MCF 10A (cell line): Measurements from ENCODE around the gene NHLRC4. TPM values are rescaled to one million over a fixed set of nuclear protein-coding genes. Genes with fewer than 3 reads are reported as not detected.

Source experiments
- Bru-seq: library from RNA; stranded (reverse); fragments of 400-500 nt; gene quantifications from one replicate; lab custom pipeline; 2021; lab: Mats Ljungman, UMichigan
- BruChase-seq, 2 experiments: library from RNA; stranded (reverse); fragments of 400-500 nt; gene quantifications; one replicate each; lab custom pipeline; 2021; lab: Mats Ljungman, UMichigan
- BruUV-seq: library from RNA; stranded (reverse); fragments of 400-500 nt; replicated peaks from 2 replicates; lab custom pipeline; 2021; lab: Mats Ljungman, UMichigan
- CTCF ChIA-PET: fragments of 300-600 bp; sonication (Branson Sonifier 250); formaldehyde crosslinking; extraction: SDS; loops from one replicate; lab custom pipeline; 2021; ENCODE audit warnings: antibody characterized with exemption, inconsistent platforms; lab: Yijun Ruan, JAX
- POLR2A ChIA-PET: fragments of 300-600, 350-650 bp; sonication (Branson Sonifier 250); formaldehyde crosslinking; extraction: SDS; loops from one replicate; lab custom pipeline; 2020; ENCODE audit warnings: antibody characterized with exemption, inconsistent platforms; lab: Yijun Ruan, JAX
- DNase-seq: peaks from one replicate; pipeline ENCODE4 v3.0.0-alpha.2; 2018; ENCODE audit not compliant: unreplicated experiment
- H3K27ac Mint-ChIP-seq: one replicate; pipeline ENCODE4 v1.8.0; 2022; ENCODE audit warnings: mild to moderate bottlenecking, low read depth, mixed read lengths; ENCODE audit not compliant: unreplicated experiment
- H3K27me3 Mint-ChIP-seq: one replicate; pipeline ENCODE4 v1.8.0; 2022; ENCODE audit warnings: mixed read lengths; ENCODE audit not compliant: insufficient read depth, unreplicated experiment
- H3K36me3 Mint-ChIP-seq: one replicate; pipeline ENCODE4 v1.8.0; 2022; ENCODE audit warnings: mild to moderate bottlenecking, moderate library complexity, mixed read lengths; ENCODE audit not compliant: insufficient read depth, unreplicated experiment
- H3K4me1 Mint-ChIP-seq: one replicate; pipeline ENCODE4 v1.8.0; 2022; ENCODE audit warnings: mixed read lengths; ENCODE audit not compliant: insufficient read depth, unreplicated experiment
- H3K4me3 Mint-ChIP-seq: one replicate; pipeline ENCODE4 v1.8.0; 2022; ENCODE audit warnings: mild to moderate bottlenecking, moderate library complexity, mixed read lengths; ENCODE audit not compliant: unreplicated experiment
- H3K9me3 Mint-ChIP-seq: one replicate; pipeline ENCODE4 v1.8.0; 2022; ENCODE audit warnings: mixed read lengths; ENCODE audit not compliant: unreplicated experiment
- CTCF ChIP-seq: fragments of 200-600 bp; IDR thresholded peaks from one replicate; pipeline ENCODE4 v1.8.0; 2022; ENCODE audit warnings: antibody characterized with exemption, mild to moderate bottlenecking; ENCODE audit not compliant: unreplicated experiment
- intact Hi-C: fragments of 100-400 bp; cut with micrococcal nuclease; formaldehyde crosslinking; loops from 2 replicates; pipeline ENCODE4 v1.14.1; 2022
- long read RNA-seq: library from polyadenylated mRNA; stranded (forward); transcript quantifications from one replicate; pipeline ENCODE4 v2.0.0, GENCODE V29; 2022
- total RNA-seq: library from RNA; stranded (reverse); gene quantifications from 2 replicates; pipeline ENCODE4 v1.2.3, GENCODE V29; 2022

The NHLRC4 gene
- total RNA-seq (not detected in 2 replicates), Bru-seq, nascent RNA (not detected), BruChase-seq, experiment 1, labeled RNA remaining after a 6-hour chase (percentile 6 among the genes with signal in this experiment), BruChase-seq, experiment 2, labeled RNA remaining after a 2-hour chase (not detected)
- long read RNA-seq: 0 reads

- BruUV-seq: no TSS peak
- ChIA-PET POLR2A (interaction anchor here (0.6 kb wide), 1 partner anchor 28 kb away, joined by 3 read pairs; no protein-coding TSS in a partner anchor), CTCF (no interaction called here)
- no peak for TF ChIP-seq CTCF
- Mint-ChIP-seq H3K4me1 (peaks cover 8% of the 10 kb centered on the region), H3K4me3 (no peak within 1 kb of the TSS), H3K9me3 (no peaks in the 10 kb centered on the region), H3K27me3 (no peaks in the 10 kb centered on the region), H3K27ac (no peak within 1 kb of the TSS), H3K36me3 (no peaks in the 10 kb centered on the region)
- intact Hi-C loops: no loop called here
- no peak for DNase-seq
Observed at GRCh38 chr16:566475-567372, at the start of gene NHLRC4. NHLRC4 (plus strand) TSS chr16:567005; CDS start chr16:568048, 1,043 bp downstream.

GRCh38 chr16:518858-519257 lies 47.9 kb upstream of the NHLRC4 start:
- H3K4me3 Mint-ChIP-seq: no peak overlapping the region
- DNase-seq: no peak
- ChIA-PET CTCF (interaction anchor here (0.7 kb wide), 1 partner anchor 32 kb away, joined by 3 read pairs; no protein-coding TSS in a partner anchor), POLR2A (interaction anchor here (1.0 kb wide), 1 partner anchor 9 kb away, joined by 4 read pairs; the partner anchor contains the start of gene CAPN15)
- H3K27ac Mint-ChIP-seq: no peak overlapping the region
- H3K27me3 Mint-ChIP-seq: no peaks in the 10 kb centered on the region
- intact Hi-C loops: no loop called here
- peaks cover 41% of the 10 kb centered on the region for H3K36me3 Mint-ChIP-seq
- no TSS peak for BruUV-seq
- TF ChIP-seq CTCF: no peak
- no peaks in the 10 kb centered on the region for H3K9me3 Mint-ChIP-seq
- H3K4me1 Mint-ChIP-seq: no peaks in the 10 kb centered on the region

GRCh38 chr16:519425-519824 lies 47.4 kb upstream of the NHLRC4 start:
- no peaks in the 10 kb centered on the region for H3K27me3 Mint-ChIP-seq
- H3K4me1 Mint-ChIP-seq: no peaks in the 10 kb centered on the region
- ChIA-PET CTCF (interaction anchor here (0.6 kb wide), 1 partner anchor 51 kb away, joined by 3 read pairs; no protein-coding TSS in a partner anchor), POLR2A (interaction anchor here (1.0 kb wide), 1 partner anchor 8 kb away, joined by 4 read pairs; the partner anchor contains the start of gene CAPN15)
- no peak overlapping the region for H3K4me3 Mint-ChIP-seq
- H3K36me3 Mint-ChIP-seq: peaks cover 41% of the 10 kb centered on the region
- TF ChIP-seq CTCF: no peak
- intact Hi-C loops: no loop called here
- DNase-seq: no peak
- H3K9me3 Mint-ChIP-seq: no peaks in the 10 kb centered on the region
- no peak overlapping the region for H3K27ac Mint-ChIP-seq
- BruUV-seq: no TSS peak
